GDM1 (cell line): ENCODE data around the gene AK1.

Source experiments
- DNase-seq: peaks from one replicate; lab custom pipeline; 2025; lab: John Stamatoyannopoulos, UW

Gene AK1

DNA sequence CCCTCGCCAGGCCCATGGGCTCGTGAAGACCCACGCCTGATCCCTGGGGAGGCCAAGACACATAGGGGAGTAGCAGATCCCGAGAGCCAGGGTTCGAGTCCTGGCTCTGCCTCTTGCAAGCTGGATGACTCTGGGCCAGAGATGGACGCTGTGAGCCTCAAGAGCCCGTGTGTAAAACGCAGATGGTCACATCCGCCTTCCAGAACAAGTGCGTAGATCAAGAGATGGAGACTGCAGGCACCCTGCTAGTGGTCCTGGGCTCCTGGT is 31.1 kb upstream of the AK1 start:
- DNase-seq = no peak

DNA sequence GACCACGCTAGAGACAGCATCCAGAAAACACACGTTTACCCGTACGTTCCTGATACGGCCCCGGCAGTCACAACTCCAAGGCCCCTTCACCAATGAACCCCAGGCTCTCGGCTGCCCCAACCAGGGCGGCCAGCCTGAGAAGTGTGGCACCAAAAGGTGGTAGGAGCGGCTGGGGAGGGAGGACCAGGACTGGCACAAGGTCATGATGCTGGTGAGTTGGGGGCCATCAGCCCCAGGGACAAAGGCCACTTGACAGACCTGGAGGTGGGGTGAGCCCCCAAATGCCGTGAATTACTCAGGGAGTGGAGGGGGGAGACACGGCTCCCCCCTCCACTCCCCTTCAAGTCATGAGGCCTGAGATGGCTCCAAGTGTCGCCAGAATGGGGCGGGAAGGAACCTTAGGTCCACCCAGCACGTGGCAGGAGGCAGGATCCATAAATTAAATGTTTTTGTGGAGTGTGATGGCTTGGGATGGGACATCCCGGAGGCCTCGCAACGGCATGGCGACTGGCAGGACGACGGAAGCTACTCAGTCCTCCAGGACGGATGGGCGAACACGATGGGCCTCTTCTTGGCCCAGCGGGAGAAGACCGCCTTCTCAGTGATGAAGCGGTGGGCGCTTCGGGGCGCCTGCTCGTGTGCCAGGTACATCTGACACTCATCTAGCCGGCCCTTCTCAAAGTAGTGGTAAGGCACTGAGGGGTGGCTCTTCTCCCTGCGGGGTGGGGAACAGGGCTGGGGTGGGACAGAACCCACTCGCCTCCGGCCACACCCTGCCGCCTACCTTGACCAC is 30.6 kb upstream of the AK1 start:
- DNase-seq = no peak

DNA sequence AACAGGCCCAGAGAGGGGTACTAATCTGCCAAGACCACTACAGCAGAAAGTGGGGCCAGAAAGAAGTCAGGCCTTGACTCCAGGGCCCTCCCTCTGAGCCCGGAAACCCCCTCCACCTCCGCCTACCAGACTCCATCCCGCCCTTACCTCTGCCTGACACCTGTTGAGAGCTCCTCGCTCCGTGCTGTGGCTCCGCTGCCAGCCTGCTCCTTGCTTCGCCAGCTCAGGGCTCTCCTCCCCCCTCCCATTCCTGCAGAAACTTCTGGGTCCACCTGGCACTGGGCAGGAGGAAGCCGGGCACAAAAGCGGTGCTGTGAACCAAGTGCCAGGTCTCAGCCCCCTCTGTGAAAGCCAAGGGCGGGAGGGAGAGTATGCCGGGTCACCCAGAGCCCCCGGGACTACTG is 28.3 kb upstream of the AK1 start:
- no peak for DNase-seq

DNA sequence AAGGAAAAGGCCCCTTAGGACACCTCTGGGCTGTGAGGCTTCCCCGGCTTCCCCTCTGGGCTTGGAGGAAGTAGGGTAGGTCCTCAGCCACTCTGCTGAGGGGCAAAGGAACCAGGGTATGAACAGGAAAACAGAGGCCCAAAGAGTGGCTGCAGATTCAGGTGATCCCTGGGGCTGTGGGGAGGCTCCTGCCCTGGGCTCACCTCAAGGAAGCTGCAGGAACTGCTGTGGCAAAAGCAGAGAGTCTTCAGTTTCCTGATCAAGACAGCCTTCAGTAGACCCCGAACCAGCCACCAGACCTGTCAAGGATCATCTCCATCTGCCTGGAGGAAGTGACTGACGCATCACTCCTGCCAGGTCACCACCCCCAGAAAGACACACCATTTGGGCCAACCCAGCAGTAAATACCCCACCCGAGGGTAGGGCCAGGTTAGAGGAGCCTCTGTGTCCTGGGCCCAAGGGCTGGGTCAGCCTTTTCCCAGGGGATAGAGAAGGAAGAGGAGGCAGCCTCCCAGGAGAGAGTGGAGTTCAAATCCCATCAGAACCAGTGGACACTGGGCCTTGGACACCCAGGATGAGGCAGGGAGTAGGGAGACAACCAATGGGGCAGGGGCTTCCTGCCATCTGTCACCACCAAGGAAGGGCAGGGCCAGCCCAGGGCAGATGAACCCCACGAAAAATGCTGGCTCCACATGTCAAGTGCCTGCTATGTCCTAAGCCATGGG is 27.7 kb upstream of the AK1 start:
- DNase-seq = peak; percentile 70

DNA sequence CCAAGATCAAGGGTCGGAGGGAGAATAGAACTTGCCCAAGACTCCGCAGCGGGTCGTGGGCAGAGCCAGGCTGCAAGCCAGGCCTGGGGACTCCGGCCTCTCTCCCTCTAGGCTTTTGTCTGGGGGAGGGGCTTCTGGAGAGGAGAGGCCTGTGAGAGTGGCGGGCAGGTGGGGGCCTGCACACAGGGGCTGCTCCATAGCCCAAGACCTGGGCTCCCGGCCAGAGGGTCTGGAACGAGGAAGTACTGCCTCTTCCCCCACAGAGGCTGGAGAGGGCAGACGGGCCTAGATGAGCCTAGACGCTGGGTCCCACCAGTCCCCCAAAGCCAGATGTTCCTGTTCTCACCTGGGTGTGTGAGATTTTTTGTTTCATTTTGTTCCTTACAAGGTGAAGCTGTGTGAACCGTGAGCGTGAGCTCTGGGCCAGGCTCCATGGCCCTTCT is 27.1 kb upstream of the AK1 start:
- DNase-seq = peak; percentile 71

DNA sequence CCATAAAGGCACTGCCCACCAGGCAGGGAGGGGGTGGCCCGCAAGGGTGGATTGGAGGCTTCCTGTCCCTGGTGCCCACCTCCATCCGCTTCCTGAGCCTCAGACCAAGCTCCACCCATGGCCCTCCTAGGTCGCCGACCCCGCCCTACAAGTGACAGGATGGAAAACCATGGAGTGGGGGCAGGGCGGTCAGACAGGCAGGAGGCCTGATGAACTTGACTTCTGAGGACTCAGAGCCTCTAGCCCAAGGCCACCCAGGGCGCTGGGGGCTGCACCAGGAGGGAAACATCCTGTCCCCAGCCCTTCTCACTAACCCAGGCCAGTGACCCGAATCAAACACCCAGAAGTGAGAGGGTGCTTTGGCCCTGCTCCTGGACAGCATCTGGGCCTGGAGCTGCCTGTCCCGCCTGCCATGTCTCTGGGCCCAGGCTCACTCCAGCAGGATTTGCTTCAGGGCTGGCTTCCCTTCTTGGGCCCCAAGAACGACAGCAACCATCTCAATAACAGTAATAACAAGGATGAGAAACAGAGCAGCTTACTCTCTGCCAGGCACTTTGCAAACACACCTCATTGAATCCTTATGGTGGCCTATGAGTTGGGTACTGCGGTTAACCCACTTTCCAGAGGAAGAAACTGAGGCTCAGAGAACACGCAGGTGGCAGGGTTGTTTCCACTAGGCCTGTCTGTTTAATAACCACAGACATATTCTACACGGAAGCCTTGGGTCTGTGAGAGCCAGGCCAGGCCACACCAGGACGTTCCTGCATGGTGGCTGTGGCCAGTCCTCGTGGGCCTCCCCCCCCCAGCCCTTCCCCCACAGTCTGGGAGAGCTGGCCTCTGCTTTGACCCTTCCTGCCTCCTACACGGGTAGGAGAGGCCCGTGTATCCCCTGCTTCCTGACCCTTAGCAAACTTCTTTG is 26.3 kb upstream of the AK1 start:
- peak; percentile 93 for DNase-seq

DNA sequence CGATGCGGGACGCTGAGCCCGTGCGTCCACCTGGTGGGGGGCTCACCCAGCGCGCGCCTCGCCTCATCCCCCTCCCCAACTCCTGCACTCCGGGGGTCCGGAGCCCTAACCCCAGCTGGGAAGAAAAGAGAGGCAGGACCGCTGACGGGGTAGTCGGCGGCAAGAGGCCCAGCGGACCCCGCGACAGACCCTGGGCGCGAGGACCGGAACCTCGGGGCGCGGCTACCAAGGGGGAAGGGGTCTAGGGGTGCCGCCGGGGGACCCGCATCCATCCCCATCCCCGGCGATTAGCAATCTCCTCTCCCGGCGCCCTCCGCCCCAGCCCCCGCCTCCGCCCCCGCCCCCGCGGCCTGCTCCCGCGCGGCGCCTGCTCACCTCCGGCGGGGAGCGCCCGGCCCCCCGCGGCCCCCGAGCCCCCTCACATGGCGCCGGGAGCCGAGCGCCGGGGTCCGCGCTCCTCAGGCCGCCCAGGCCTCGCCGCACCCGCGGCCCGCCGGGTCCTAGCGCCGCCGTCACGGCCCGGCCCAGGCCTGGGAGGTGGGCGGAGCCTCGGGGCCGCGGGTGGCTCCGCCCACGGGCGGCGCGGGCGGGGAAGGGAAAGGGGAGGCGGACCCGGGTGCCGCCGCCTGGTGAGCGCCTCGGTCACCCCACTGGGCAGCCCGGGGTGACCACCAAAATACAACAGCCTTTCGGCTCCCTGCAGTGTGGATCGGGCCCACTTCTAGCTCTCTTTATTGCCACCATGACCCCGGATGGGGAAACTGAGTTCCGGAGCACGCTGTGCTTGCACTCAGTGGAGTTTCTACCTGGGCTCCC is 21.9 kb upstream of the AK1 start, which contains the start of gene ST6GALNAC6:
TSS of gene ST6GALNAC6 (minus strand) at position 476 of the 816 bp plus-strand sequence. CDS start 1,622 bp downstream, outside the sequence.
- DNase-seq = peak; percentile 77

DNA sequence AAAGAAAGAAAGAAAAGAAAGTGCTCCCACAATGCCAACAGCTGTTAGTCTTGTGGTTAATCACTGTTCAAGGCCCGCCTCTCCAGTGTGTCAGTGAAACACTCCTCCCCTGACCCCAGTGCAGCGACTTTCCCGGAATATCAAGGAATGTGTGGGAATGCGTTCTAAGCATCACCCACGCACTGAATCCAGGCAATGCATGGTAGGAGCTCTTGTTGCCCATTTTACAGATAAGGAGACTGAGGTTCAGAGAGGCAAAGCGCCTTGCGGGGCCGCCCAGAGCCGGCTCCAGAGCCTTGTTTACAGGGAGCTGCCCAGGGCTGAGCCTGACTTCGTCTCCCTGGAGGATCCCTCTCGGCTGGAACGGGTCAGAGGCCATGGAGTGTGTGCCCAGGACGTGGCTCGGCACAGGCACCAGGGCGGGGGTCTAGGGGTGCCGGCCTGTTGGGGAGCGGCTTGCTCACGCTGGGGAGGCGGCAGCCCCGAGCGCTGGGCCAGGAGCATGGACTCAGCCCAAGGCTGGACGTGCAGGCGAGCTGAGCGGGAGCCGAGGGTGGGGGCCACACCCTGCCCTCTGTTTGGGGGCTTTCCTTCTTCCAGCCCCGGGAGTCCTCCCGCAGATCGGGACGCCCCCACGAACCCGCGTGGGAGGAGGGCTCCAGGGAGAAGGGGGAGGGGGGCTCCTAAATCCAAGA is 21.1 kb upstream of the AK1 start:
- DNase-seq = no peak

DNA sequence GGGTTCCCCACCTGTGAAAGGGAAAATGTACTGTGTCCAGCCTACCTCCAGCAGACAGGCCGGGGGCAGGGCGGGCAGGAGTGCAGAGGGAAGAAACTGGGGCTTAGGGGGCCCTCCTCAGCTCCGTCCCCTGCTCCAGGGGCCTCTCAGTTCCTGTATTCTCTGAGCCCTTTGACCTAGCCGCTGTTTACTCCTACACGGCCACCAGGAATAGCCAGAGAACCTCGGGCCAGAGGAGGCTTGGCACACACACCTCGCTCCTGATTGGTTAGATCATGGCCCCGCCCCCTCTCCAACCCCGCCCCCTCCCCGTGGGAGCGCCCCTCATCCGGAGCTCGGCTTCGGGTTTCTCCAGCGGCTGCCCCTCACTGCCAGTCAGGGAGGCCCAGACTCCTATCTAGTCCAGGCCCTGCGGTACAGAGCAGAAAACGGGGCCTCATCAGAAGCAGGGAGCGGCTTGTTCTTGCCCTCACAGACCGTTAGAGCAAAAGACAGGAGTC is 19.8 kb upstream of the AK1 start:
- no peak for DNase-seq

DNA sequence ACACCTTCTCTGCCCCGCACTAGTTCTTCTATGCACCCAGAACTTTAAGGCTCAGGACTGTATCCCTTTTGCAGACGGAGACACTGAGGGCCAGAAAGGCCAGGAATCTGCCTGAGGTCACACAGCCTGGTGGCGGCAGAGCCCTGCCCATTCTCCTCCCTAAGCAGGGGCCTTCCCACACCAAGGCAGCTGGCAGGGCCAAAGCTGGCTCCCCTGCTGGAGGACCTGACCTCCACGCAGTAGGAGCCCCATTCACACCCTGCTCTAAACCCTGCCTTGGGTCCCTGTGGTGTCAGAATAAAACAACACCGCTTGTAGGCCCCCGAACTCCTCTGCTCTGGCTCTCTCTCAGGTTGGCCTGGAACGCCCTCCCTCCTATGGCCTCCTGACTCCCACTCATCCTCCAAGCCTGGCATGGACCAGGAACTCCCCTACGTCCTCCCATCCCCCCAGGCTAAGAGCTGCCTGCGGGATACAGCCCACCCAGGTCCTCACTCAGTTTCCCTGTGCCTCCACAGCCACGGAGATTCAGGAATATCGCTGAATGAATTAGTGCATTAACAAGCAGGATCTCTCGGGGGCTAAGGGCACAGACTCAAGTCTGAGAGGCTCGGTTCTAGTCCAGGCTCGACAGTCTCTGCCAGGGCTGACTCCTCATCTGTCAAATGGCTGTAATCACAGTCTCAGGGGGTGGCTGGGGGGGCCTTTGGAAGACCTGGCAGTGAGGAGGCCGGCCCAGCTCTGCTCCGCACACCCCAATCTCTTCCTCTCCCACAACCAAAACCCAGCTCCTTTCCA is 19.1 kb upstream of the AK1 start:
- no peak for DNase-seq

DNA sequence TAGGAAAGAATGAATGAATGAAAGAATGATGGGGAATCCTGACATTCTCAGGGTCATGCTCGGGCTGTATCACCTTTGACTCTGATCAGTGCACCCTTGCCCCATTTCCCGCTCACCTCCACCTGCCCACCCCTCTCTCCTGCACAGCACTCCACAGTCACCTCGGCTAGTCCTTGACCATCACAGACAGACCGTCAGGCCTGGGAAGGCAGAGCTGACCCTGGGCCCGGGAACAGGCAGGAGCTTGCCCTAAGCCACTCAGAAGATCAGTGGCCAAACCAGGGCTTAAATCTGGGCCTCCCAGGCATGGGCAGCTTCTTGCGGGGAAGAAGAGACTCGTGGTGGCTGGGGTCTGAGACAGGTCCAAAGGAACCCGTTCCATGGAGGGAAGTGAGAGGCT is 18.3 kb upstream of the AK1 start:
- no peak for DNase-seq

DNA sequence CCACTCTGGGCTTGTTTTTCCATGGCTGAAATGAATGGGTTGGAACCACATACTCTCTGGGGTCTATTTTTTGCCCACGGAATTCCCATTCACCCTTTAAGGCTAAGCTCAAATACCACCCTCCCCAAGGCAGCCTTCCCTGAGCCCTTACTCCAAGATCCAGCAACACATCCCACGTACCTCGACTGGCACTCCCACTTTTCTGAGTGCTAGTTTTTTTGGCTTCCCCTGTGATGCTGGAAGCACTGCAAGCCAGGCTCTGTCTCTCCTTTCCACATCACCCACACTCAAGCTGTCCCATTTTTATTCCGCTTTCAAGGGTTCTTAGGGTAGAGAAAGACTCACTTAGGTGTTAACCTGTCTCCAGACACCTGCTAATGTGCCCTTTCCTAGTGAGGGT is 15.9 kb upstream of the AK1 start:
- DNase-seq = no peak

DNA sequence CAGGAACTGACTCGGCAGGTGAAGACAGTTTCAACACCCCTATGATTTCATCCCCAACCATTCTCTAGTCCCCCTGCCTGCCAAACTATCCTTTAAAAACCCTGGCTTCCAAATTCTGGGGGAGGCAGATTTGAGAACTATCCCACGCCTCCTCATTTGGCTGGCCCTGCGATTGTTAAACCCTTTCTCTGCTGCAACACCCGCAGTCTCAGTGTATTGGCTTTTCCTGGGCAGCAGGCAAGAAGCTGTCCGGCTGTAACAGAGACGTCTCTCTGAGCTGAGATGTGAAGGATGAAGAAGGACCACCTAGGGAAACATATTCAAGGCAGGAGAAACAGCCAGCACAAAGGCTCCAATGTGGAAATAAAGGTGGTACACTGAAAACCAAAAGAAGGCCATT is 15.4 kb upstream of the AK1 start:
- DNase-seq = no peak

DNA sequence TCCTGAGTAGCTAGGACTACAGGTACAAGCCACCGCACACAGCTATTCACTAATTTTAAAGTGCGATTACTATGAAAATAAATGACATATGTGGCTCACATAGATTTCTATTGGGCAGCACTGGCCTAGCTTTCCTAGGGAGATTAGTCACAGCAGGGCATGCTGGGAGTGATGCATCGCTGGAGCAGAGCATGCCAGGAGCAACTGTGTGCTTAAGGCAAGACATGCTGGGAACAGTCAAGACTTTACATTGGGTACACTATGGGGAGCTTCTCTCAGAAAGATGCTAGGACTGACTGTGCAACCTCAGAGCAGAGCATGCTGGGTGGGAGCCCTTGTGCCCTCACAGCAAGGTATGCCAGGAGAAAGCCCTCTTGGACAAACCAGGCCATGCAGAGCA is 12.6 kb upstream of the AK1 start:
- no peak for DNase-seq

DNA sequence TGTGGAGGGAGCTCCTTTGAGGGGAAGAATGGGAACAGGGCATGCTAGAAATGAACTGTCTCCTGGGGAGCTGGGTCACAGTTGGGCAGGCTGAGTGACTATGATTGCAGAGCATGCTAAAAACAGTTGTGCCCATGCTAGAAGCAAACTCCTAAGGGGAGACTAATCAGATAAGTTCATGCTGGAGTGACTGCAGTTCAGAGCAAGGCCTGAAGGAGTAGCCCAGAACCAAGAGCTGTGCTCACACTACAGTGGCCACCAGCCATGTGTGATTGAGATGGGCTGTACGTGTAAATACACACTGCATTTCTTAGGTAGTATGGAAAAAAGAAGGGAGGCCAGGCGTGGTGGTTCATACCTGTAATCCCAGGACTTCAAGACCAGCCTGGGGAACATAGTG is 10.3 kb upstream of the AK1 start:
- no peak for DNase-seq

DNA sequence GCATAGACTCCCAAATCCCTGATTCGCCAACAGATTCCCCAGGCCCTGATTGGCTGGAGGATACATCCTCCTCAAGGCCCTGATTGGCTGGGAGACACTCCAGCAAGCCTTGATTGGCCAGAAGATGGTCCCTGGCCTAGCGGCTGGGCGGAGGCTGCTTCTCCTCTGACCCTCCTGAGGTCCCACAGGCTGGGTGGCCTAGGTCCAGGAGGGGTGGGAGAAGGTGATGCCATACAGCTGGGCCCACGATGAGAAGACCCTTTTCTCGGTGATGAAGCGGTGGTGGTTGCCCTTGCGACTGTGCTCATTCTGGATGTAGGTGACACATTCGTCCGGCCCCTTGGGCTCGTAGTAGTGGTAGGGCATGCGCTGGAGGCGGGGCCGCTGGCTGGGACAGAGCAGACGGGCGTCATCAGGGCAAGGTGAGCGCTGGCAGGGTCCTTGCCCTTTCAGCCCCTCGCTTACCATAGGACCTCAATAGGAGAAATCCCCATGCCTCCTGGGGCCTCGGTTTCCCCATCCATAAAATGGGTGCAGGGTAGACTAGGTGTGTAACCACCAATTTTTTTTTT is 9.0 kb upstream of the AK1 start:
- no peak for DNase-seq

DNA sequence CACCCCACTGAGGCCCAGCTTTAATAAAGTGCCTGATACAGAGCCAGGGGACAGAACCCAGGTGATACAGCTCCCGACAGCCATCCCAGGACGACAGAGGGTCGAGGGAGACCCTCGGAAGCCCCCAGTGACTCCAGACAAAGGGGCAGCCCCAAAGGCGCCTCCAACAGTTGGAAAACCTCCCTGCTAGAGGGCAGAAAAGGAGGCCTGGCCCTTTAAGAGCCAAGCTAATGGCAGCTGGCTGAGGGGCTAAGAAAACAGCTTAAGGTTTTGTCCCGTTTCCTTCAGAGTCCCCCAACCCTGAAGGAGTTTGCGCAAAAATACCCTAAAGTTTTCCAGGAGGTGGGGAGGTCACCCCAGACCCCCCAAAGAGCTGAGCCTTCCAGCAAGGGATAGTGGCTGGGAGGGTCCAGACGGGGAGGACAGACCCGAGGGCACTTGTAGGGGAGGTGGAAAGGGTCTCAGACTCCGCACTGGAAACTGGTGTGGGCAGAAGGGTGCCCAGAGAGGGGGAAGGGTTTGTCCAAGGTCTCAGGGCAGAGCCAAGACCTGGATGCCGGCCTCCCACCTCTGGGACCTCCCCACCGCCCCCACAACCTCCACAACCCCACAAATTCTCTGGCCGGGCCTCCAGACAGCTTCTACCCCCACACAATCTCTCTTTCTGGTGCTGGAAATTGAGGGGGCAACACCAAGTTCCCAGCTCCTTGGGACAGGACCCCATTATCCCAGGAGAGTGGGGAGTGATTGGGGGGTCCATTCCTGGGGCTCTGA is 8.2 kb upstream of the AK1 start:
- DNase-seq = no peak

DNA sequence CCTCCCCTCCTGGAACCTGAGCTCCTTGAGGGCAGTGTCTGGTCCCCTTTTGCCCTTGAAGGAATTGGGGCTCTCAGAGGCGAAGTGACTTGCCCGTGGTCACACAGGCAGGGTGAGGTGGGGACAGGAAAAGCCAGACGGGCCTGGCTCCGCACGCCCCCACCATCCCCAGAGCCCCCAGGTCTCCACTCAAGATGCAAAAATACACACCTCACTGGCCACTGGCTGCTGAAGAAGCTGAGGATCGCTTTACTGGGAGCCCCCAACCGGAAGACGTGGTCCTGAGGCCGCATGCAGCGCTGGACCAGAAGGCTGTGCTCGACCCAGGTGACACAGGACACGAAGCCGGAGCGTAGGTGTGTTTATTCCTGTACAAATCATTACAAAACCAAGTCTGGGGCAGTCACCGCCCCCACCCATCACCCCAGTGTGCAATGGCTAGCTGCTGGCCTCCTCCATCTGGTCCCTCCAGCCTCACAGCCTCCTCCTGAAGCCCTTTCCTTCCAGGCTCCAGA is 7.6 kb upstream of the AK1 start:
- no peak for DNase-seq

DNA sequence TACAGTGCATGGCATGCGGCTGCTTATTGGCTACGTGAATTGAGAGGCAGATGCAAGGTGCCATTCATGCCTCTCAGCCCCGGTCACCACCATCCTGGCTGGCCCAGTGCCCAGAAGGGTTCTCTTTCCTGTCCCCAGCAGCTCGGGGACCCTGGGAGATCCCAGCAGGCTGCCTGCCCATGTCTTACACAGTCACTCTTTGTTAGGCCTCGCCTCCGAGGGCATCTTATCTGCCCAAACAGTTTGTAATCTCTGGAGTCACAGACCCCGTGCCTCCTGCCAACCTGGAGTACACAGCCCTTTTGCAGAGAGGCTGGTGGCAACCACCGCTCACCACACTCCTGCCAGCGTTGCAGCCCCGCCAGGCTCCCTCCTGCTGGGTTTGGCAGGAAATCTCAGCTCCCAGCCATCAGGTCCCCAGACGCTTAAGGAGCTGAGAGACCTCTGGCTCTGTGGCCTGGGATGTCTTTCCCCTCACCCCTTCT is 7.0 kb upstream of the AK1 start:
- no peak for DNase-seq
